GM12878 (cell line): ENCODE results near the gene C11orf58. TPM values are rescaled to one million over a fixed set of nuclear protein-coding genes. Genes with fewer than 3 reads are reported as not detected.

ENCODE experiments used
- ATAC-seq: fragments of 200-7000 bp; cut with Tn5 transposase; 3 replicates; pipeline ENCODE4 v1.9.1; 2020; ENCODE audit warnings: mild to moderate bottlenecking, moderate library complexity
- BruUV-seq: library from RNA; stranded (reverse); fragments of 400-500 nt; replicated peaks from 2 replicates; lab custom pipeline; 2021; lab: Mats Ljungman, UMichigan
- CTCF ChIA-PET: fragments of 300-600 bp; sonication (Branson Sonifier 250); formaldehyde crosslinking; extraction: SDS; loops from one replicate; lab custom pipeline; 2021; ENCODE audit warnings: inconsistent platforms; lab: Yijun Ruan, JAX
- POLR2A ChIA-PET: fragments of 350-600 bp; formaldehyde crosslinking; extraction: SDS; loops from one replicate; lab custom pipeline; 2021; ENCODE audit warnings: inconsistent platforms; lab: Charles Lee
- RAD21 ChIA-PET: fragments of 300-600 bp; sonication (Branson Sonifier 250); formaldehyde crosslinking; loops from one replicate; lab custom pipeline; 2023; ENCODE audit warnings: antibody characterized with exemption; ENCODE audit not compliant: unreplicated experiment; lab: Charles Lee
- SMC1A ChIA-PET: fragments of 300-600 bp; sonication (Branson Sonifier 250); formaldehyde crosslinking; loops from one replicate; lab custom pipeline; 2023; ENCODE audit not compliant: unreplicated experiment, uncharacterized antibody; lab: Charles Lee
- DNase-seq: peaks from one replicate; pipeline ENCODE4 v3.0.0-alpha.2; 2011; ENCODE audit warnings: low read depth, low spot score
- FAIRE-seq: peaks from 3 replicates; lab custom pipeline; 2011; peaks lifted over from hg19 to GRCh38; lab: Jason Lieb, UNC
- H2AFZ ChIP-seq: 2 replicates; pipeline ENCODE4 v1.6.0; 2011; ENCODE audit warnings: low read depth, low read length, control low read depth; ENCODE audit not compliant: control insufficient read depth
- H3K27ac ChIP-seq: 2 replicates; pipeline ENCODE4 v1.5.1; 2011; ENCODE audit warnings: control low read depth; ENCODE audit not compliant: control insufficient read depth, insufficient read depth
- H3K27me3 ChIP-seq, 2 experiments: replicated peaks in 1 of 2; 2 replicates each; pipeline versions ENCODE4 v1.6.0 to v1.6.1; 2011; ENCODE audit warnings: low read length in 1 of 2; ENCODE audit not compliant: control insufficient read depth in 2 of 2, insufficient read depth in 2 of 2
- H3K36me3 ChIP-seq, 2 experiments: 2 replicates each; pipeline ENCODE4 v1.5.1; 2011; ENCODE audit warnings: low read length in 1 of 2; ENCODE audit not compliant: control insufficient read depth in 2 of 2, insufficient read depth in 2 of 2
- H3K4me1 ChIP-seq: 2 replicates; pipeline ENCODE4 v1.6.1; 2011; ENCODE audit warnings: mild to moderate bottlenecking, low read length, moderate library complexity, mixed read lengths; ENCODE audit not compliant: control insufficient read depth, insufficient read depth
- H3K4me2 ChIP-seq: 2 replicates; pipeline ENCODE4 v1.6.0; 2011; ENCODE audit warnings: control low read depth; ENCODE audit not compliant: control insufficient read depth, insufficient read depth
- H3K4me3 ChIP-seq: fragments of 200-600 bp; sonication (generic); 2 replicates; pipeline ENCODE4 v1.5.1; 2016
- H3K79me2 ChIP-seq: 2 replicates; pipeline ENCODE4 v1.6.0; 2011; ENCODE audit warnings: low read length; ENCODE audit not compliant: control insufficient read depth, insufficient read depth
- H3K9ac ChIP-seq: 2 replicates; pipeline ENCODE4 v1.8.0; 2011; ENCODE audit warnings: low read length, control low read depth, mixed read lengths; ENCODE audit not compliant: control insufficient read depth, insufficient read depth
- H3K9me3 ChIP-seq: replicated peaks from 3 replicates; pipeline ENCODE4 v1.5.1; 2011; ENCODE audit warnings: mild to moderate bottlenecking, low read length; ENCODE audit not compliant: control insufficient read depth, insufficient read depth
- H4K20me1 ChIP-seq: 2 replicates; pipeline ENCODE4 v1.6.0; 2011; ENCODE audit not compliant: control insufficient read depth, insufficient read depth
- CBFB ChIP-seq: IDR thresholded peaks from 2 replicates; pipeline ENCODE4 v1.6.1; 2016; ENCODE audit warnings: antibody characterized with exemption, low read depth
- CHD1 ChIP-seq: IDR thresholded peaks from 2 replicates; pipeline ENCODE4 v1.6.1; 2012; ENCODE audit warnings: low read depth, low read length, improper control_type of control experiment
- HDGF ChIP-seq: fragments of 450-650 bp; IDR thresholded peaks from 2 replicates; pipeline ENCODE4 v1.6.1; 2016; ENCODE audit warnings: antibody characterized with exemption
- IKZF1 ChIP-seq: fragments of 450-650 bp; conservative IDR thresholded peaks from 2 replicates; pipeline ENCODE4 v1.6.1; 2017; ENCODE audit warnings: antibody characterized with exemption, mild to moderate bottlenecking
- KAT2A ChIP-seq: conservative IDR thresholded peaks from 2 replicates; pipeline ENCODE4 v1.6.1; 2011; ENCODE audit warnings: low read depth, low read length; ENCODE audit not compliant: control insufficient read depth
- MEF2B ChIP-seq: fragments of 450-650 bp; IDR thresholded peaks from 2 replicates; pipeline ENCODE4 v1.6.1; 2018; ENCODE audit warnings: mild to moderate bottlenecking, moderate library complexity; ENCODE audit not compliant: partially characterized antibody, poor library complexity, severe bottlenecking
- MYB ChIP-seq: fragments of 150-350 bp; IDR thresholded peaks from 2 replicates; pipeline ENCODE4 v1.6.1; 2014; ENCODE audit warnings: mild to moderate bottlenecking, low read depth, low read length, borderline replicate concordance
- NBN ChIP-seq: fragments of 450-650 bp; IDR thresholded peaks from 2 replicates; pipeline ENCODE4 v1.6.1; 2016
- NFYB ChIP-seq: IDR thresholded peaks from 2 replicates; pipeline ENCODE4 v1.6.1; 2011; ENCODE audit warnings: low read depth, mild to moderate bottlenecking, low read length, improper control_type of control experiment, moderate library complexity; ENCODE audit not compliant: insufficient read depth
- NR2F1 ChIP-seq: fragments of 450-650 bp; conservative IDR thresholded peaks from 2 replicates; pipeline ENCODE4 v1.6.1; 2017; ENCODE audit warnings: mild to moderate bottlenecking
- RELA ChIP-seq: fragments of 450-650 bp; IDR thresholded peaks from 2 replicates; pipeline ENCODE4 v1.8.0; 2014; ENCODE audit warnings: borderline replicate concordance; ENCODE audit not compliant: partially characterized antibody
- SRF ChIP-seq, 2 experiments: IDR thresholded peaks; 2 replicates each; pipeline ENCODE4 v1.6.1; 2011; ENCODE audit warnings: low read depth in 2 of 2, low read length in 2 of 2, mild to moderate bottlenecking in 1 of 2, moderate library complexity in 1 of 2
- TCF12 ChIP-seq: IDR thresholded peaks from 2 replicates; pipeline ENCODE4 v1.6.1; 2011; ENCODE audit warnings: low read depth, mild to moderate bottlenecking, low read length
- USF1 ChIP-seq: IDR thresholded peaks from 2 replicates; pipeline ENCODE4 v1.6.1; 2011; ENCODE audit warnings: borderline replicate concordance, low read depth, mild to moderate bottlenecking, moderate library complexity, mixed read lengths, low read length; ENCODE audit not compliant: insufficient read depth; ENCODE audit errors: extremely low read length
- YY1 ChIP-seq: IDR thresholded peaks from 2 replicates; pipeline ENCODE4 v1.6.1; 2011; ENCODE audit warnings: low read depth, mild to moderate bottlenecking, low read length
- ZNF687 ChIP-seq: fragments of 450-650 bp; IDR thresholded peaks from 2 replicates; pipeline ENCODE4 v1.6.1; 2017; ENCODE audit warnings: mild to moderate bottlenecking, moderate library complexity
- WGBS: methylation state at CpG from one replicate; pipeline ENCODE4 v1.1.6; 2016; ENCODE audit warnings: low lambda C conversion rate; ENCODE audit not compliant: insufficient replicate concordance, insufficient coverage; ENCODE audit errors: missing lambda C conversion rate; 5-methylcytosine and 5-hydroxymethylcytosine counted together
- in situ Hi-C: fragments of 300-500 bp; cut with MboI; formaldehyde crosslinking; loops from 9 replicates; pipeline ENCODE4 v1.14.3; 2018; ENCODE audit warnings: mixed read lengths
- intact Hi-C: fragments of 100-400 bp; cut with micrococcal nuclease; formaldehyde crosslinking; loops from one replicate; pipeline ENCODE4 v1.14.2; 2022; ENCODE audit not compliant: unreplicated experiment
- polyA plus RNA-seq, 11 experiments: library from polyadenylated mRNA; depleted of rRNA in 4 of 11; unstranded in 6 of 11; stranded (reverse) in 5 of 11; fragments of >200 nt; fragmentation: Nextera tagmentation in 4 of 11; fragmentation: Illumina TruSeq in 1 of 11; extraction: Ambion mirVana in 4 of 11; extraction: Trizol in 1 of 11; gene quantifications; 1 replicate in 1 of 11; 2 replicates in 10 of 11; pipeline versions ENCODE4 v1.2.1 to v1.2.3, GENCODE V29; 2011 to 2016; ENCODE audit warnings: inconsistent platforms in 2 of 11, missing spikeins in 2 of 11, low read depth in 1 of 11
- total RNA-seq, 4 experiments: library from RNA; depleted of rRNA in 3 of 4; stranded (reverse); fragments of >200 nt in 3 of 4; fragmentation: Illumina TruSeq in 1 of 4; extraction: Trizol in 1 of 4; gene quantifications; 2 replicates each; pipeline versions ENCODE4 v1.2.1 to v1.2.3, GENCODE V29; 2013 to 2021
- TF ChIP-seq, protein P1 (sequence below): IDR thresholded peaks from 2 replicates; pipeline ENCODE4 v1.6.1; 2012; ENCODE audit warnings: low read depth, low read length, improper control_type of control experiment
- TF ChIP-seq, protein P2 (sequence below): fragments of 450-650 bp; IDR thresholded peaks from 2 replicates; pipeline ENCODE4 v1.6.1; 2017; ENCODE audit warnings: mild to moderate bottlenecking, low read depth, inconsistent platforms; ENCODE audit not compliant: poor library complexity, severe bottlenecking

Gene C11orf58
- total and polyA plus RNA-seq, 10 of the 15 experiments (the other 5 are each of a cell fraction or from before 2014, with no cell fraction given), result 98.2 to 379 (median 211) TPM

DNA sequence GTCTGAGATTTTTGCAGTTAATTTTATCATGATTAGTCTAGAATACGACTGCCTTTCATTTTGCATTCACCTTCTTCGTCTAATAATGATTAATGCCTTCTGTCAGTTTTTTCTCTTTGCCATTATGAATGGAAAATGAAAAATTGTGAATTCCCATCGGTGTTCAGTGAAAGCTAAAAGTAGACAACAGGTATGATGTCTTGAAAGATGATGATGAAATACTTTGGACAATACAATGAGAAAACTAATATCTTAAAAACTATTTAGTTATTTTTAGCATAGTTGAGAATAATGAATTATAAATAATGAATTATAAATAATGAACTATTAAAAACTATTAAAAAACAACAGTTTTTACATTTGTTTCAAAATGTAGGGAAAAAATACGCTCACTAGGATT, 5.0 kb downstream of the C11orf58 start:
- Histone ChIP-seq H3K36me3 (peaks cover 0 to 37% of the 10 kb centered on the region in 2 experiments), H3K9ac (no peak overlapping the region), H3K9me3 (no peaks in the 10 kb centered on the region), H3K79me2 (peaks cover 65% of the 10 kb centered on the region), H3K27ac (no peak overlapping the region), H3K27me3 (no peaks in the 10 kb centered on the region), H2AFZ (no peak overlapping the region), H3K4me3 (peak overlapping the region; percentile 3; the same call in 1 of the 2 replicates), H3K4me1 (peaks cover 4% of the 10 kb centered on the region; the same call in 1 of the 2 replicates), H3K4me2 (no peak overlapping the region), H4K20me1 (no peaks in the 10 kb centered on the region; the same call in 1 of the 2 replicates)
- ATAC-seq (no peak), DNase-seq (no peak), FAIRE-seq (no peak)
- intact Hi-C loops (no loop called here), in situ Hi-C loops (no loop called here)
- ChIA-PET RAD21 (no interaction called here), POLR2A (no interaction called here), CTCF (no interaction called here), SMC1A (no interaction called here)
- BruUV-seq, result no TSS peak
- no peak for TF ChIP-seq KAT2A
- TF ChIP-seq HDGF, result no peak
- TF ChIP-seq ZNF687, result no peak
- TF ChIP-seq CBFB, result no peak
- no peak for TF ChIP-seq TCF12
- no peak for TF ChIP-seq IKZF1
- no peak for TF ChIP-seq NR2F1
- TF ChIP-seq, protein P1, sequence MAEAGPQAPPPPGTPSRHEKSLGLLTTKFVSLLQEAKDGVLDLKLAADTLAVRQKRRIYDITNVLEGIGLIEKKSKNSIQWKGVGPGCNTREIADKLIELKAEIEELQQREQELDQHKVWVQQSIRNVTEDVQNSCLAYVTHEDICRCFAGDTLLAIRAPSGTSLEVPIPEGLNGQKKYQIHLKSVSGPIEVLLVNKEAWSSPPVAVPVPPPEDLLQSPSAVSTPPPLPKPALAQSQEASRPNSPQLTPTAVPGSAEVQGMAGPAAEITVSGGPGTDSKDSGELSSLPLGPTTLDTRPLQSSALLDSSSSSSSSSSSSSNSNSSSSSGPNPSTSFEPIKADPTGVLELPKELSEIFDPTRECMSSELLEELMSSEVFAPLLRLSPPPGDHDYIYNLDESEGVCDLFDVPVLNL, result no peak
- TF ChIP-seq MEF2B, result no peak
- TF ChIP-seq CHD1, result no peak
- TF ChIP-seq RELA, result no peak
- no peak for TF ChIP-seq YY1
- no peak for TF ChIP-seq SRF (IDR thresholded peaks at IDR 0.05; ENCODE audit: low read depth in 2 of 2, low read length in 2 of 2)
- no peak for TF ChIP-seq NBN
- TF ChIP-seq USF1, result no peak
- TF ChIP-seq NFYB, result no peak
- TF ChIP-seq MYB, result no peak
- TF ChIP-seq, protein P2, sequence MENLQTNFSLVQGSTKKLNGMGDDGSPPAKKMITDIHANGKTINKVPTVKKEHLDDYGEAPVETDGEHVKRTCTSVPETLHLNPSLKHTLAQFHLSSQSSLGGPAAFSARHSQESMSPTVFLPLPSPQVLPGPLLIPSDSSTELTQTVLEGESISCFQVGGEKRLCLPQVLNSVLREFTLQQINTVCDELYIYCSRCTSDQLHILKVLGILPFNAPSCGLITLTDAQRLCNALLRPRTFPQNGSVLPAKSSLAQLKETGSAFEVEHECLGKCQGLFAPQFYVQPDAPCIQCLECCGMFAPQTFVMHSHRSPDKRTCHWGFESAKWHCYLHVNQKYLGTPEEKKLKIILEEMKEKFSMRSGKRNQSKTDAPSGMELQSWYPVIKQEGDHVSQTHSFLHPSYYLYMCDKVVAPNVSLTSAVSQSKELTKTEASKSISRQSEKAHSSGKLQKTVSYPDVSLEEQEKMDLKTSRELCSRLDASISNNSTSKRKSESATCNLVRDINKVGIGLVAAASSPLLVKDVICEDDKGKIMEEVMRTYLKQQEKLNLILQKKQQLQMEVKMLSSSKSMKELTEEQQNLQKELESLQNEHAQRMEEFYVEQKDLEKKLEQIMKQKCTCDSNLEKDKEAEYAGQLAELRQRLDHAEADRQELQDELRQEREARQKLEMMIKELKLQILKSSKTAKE, result no peak
- WGBS, result 82% methylated on average over 4 of the region's 4 CpGs
